ENCODE data around the gene NPIPB6.

NPIPB6 gene

GRCh38 chr16:28297784-28298510, 65.4 kb downstream of the NPIPB6 start:
- DNase-seq: peak; percentile 32

GRCh38 chr16:28297308-28297707, 66.0 kb downstream of the NPIPB6 start:
- no peak for DNase-seq

- DNase-seq: no peak
These were observed 68.0 kb downstream of the NPIPB6 start for GRCh38 chr16:28295276-28295675.

GRCh38 chr16:28294201-28294600, 69.1 kb downstream of the NPIPB6 start:
- no peak for DNase-seq

- no peak for DNase-seq
These were observed 69.7 kb downstream of the NPIPB6 start for GRCh38 chr16:28293601-28293960.

- DNase-seq: peak; percentile 28
These were observed 70.3 kb downstream of the NPIPB6 start for GRCh38 chr16:28292731-28293600.
